GM12878 (cell line): ENCODE data around the gene SOX3.

Experiments
- EGR1 ChIP-seq, 2 experiments: IDR thresholded peaks; 1 replicate in 1 of 2; 2 replicates in 1 of 2; pipeline ENCODE4 v1.6.1; 2011 to 2012; ENCODE audit warnings: low read depth in 2 of 2, low read length in 2 of 2, borderline replicate concordance in 1 of 2, mild to moderate bottlenecking in 1 of 2, moderate library complexity in 1 of 2
- EZH2 ChIP-seq: IDR thresholded peaks from 2 replicates; pipeline ENCODE4 v1.6.1; 2012; ENCODE audit warnings: low read depth, mild to moderate bottlenecking, control low read depth, inconsistent platforms, low read length, borderline replicate concordance; ENCODE audit not compliant: control insufficient read depth
- PAX8 ChIP-seq: fragments of 450-650 bp; IDR thresholded peaks from 2 replicates; pipeline ENCODE4 v1.6.1; 2017; ENCODE audit warnings: mild to moderate bottlenecking, moderate library complexity
- POLR2A ChIP-seq: IDR thresholded peaks from 2 replicates; pipeline ENCODE4 v1.6.1; 2011; ENCODE audit warnings: low read depth, mild to moderate bottlenecking, low read length
- RCOR1 ChIP-seq: conservative IDR thresholded peaks from 2 replicates; pipeline ENCODE4 v1.6.1; 2012; ENCODE audit warnings: low read depth, low read length, improper control_type of control experiment
- RFX5 ChIP-seq: IDR thresholded peaks from 2 replicates; pipeline ENCODE4 v1.6.1; 2011; ENCODE audit warnings: low read depth, low read length, improper control_type of control experiment
- TCF12 ChIP-seq: IDR thresholded peaks from 2 replicates; pipeline ENCODE4 v1.6.1; 2011; ENCODE audit warnings: low read depth, mild to moderate bottlenecking, low read length
- USF2 ChIP-seq: IDR thresholded peaks from 2 replicates; pipeline ENCODE4 v1.6.1; 2011; ENCODE audit warnings: low read depth, low read length, improper control_type of control experiment, borderline replicate concordance
- YY1 ChIP-seq: IDR thresholded peaks from 2 replicates; pipeline ENCODE4 v1.6.1; 2011; ENCODE audit warnings: low read depth, mild to moderate bottlenecking, low read length
- ZNF274 ChIP-seq: IDR thresholded peaks from one replicate; pipeline ENCODE4 v1.8.0; 2011; ENCODE audit not compliant: insufficient read length, insufficient read depth
- ZNF592 ChIP-seq: fragments of 450-650 bp; IDR thresholded peaks from 2 replicates; pipeline ENCODE4 v1.6.1; 2017; ENCODE audit warnings: mild to moderate bottlenecking, moderate library complexity
- TF ChIP-seq, protein P1 (sequence below), 3 experiments: IDR thresholded peaks in 2 of 3; conservative IDR thresholded peaks in 1 of 3; 2 replicates each; pipeline ENCODE4 v1.5.1; 2011; ENCODE audit warnings: low read depth in 3 of 3, low read length in 3 of 3, mild to moderate bottlenecking in 3 of 3, control low read depth in 2 of 3, moderate library complexity in 2 of 3, inconsistent platforms in 1 of 3, mixed read lengths in 1 of 3; ENCODE audit not compliant: control insufficient read depth in 2 of 3, insufficient read depth in 1 of 3; ENCODE audit errors: extremely low read depth in 1 of 3
- TF ChIP-seq, protein P2 (sequence below): fragments of 450-650 bp; IDR thresholded peaks from 2 replicates; pipeline ENCODE4 v1.6.1; 2017; ENCODE audit warnings: antibody characterized with exemption, mild to moderate bottlenecking, moderate library complexity

DNA sequence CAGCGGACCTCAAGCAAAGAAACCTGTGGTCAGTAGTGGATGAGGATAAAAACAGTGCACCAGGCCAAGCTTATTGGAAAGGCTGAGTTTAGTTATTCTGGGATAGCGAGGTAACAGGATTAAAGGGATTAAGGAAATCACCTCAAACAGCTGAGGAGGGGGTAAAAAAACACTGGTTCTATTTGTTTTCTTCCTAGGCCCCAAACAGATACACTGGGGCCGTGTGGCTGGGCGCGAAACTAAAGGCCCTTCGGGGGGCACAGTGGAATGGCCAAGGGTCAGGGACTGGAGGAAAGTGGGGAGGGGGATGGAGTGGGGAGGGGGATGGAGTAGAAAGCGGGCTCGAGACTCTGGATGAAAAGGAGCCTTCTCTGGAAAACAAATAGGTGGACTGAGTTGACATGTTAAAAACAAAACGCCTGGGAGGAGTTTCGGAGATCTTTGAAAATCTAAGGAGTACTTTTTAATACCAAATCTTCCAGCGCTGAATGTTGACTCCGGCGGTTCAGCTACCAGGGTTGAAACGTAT is 2.9 kb downstream of the SOX3 start:
- TF ChIP-seq EZH2 (no peak), ZNF274 (no peak), POLR2A (no peak), EGR1 (IDR thresholded peaks at IDR 0.05; ENCODE audit: borderline replicate concordance in 1 of 2, low read depth in 2 of 2, low read length in 2 of 2) (no peak), YY1 (no peak), PAX8 (no peak), RFX5 (no peak), RCOR1 (no peak), USF2 (no peak), ZNF592 (no peak), TCF12 (no peak)
- TF ChIP-seq, protein P1, sequence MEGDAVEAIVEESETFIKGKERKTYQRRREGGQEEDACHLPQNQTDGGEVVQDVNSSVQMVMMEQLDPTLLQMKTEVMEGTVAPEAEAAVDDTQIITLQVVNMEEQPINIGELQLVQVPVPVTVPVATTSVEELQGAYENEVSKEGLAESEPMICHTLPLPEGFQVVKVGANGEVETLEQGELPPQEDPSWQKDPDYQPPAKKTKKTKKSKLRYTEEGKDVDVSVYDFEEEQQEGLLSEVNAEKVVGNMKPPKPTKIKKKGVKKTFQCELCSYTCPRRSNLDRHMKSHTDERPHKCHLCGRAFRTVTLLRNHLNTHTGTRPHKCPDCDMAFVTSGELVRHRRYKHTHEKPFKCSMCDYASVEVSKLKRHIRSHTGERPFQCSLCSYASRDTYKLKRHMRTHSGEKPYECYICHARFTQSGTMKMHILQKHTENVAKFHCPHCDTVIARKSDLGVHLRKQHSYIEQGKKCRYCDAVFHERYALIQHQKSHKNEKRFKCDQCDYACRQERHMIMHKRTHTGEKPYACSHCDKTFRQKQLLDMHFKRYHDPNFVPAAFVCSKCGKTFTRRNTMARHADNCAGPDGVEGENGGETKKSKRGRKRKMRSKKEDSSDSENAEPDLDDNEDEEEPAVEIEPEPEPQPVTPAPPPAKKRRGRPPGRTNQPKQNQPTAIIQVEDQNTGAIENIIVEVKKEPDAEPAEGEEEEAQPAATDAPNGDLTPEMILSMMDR (IDR thresholded peaks at IDR 0.05 in 2 of 3, conservative IDR thresholded peaks at IDR 0.05 in 1 of 3; ENCODE audit: control insufficient read depth in 2 of 3, extremely low read depth in 1 of 3, insufficient read depth in 1 of 3, low read depth in 3 of 3, low read length in 3 of 3) = no peak
- TF ChIP-seq, protein P2, sequence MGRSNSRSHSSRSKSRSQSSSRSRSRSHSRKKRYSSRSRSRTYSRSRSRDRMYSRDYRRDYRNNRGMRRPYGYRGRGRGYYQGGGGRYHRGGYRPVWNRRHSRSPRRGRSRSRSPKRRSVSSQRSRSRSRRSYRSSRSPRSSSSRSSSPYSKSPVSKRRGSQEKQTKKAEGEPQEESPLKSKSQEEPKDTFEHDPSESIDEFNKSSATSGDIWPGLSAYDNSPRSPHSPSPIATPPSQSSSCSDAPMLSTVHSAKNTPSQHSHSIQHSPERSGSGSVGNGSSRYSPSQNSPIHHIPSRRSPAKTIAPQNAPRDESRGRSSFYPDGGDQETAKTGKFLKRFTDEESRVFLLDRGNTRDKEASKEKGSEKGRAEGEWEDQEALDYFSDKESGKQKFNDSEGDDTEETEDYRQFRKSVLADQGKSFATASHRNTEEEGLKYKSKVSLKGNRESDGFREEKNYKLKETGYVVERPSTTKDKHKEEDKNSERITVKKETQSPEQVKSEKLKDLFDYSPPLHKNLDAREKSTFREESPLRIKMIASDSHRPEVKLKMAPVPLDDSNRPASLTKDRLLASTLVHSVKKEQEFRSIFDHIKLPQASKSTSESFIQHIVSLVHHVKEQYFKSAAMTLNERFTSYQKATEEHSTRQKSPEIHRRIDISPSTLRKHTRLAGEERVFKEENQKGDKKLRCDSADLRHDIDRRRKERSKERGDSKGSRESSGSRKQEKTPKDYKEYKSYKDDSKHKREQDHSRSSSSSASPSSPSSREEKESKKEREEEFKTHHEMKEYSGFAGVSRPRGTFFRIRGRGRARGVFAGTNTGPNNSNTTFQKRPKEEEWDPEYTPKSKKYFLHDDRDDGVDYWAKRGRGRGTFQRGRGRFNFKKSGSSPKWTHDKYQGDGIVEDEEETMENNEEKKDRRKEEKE = no peak
